ENCODE measurements around the gene PTPN14. TPM values are rescaled to one million over a fixed set of nuclear protein-coding genes. Genes with fewer than 3 reads are reported as not detected.
A peak's percentile ranks its signal among the peaks of the same experiment; 100 is the strongest.

PTPN14 gene
- total RNA-seq, 1 experiment from 2014 or later, result 88.4 TPM

DNA sequence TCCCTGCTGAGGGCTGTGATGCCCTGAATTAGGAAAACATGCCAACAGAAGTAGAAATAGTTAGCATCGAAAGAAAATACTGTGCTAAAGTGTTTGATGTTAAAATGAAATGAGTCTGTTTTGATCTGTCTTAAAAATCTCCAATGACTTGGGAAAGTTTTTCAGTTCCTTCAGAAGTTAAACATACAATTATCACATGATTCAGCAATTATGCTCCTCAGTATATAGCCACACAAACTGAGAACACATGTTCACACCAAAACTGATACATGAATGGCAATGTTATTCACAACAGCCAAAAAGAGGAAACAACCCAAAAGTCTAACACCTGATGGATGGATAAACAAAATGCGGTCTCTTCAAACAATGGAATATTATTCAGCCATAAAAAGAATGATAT lies 130.6 kb downstream of the PTPN14 start:
- no peak overlapping the region for H3K4me3 Mint-ChIP-seq
- no peaks in the 10 kb centered on the region for H3K27me3 Mint-ChIP-seq (ENCODE audit: low read depth)
- no peaks in the 10 kb centered on the region for H3K9me3 Mint-ChIP-seq
- ChIA-PET POLR2A (no interaction called here), CTCF (no interaction called here)
- ATAC-seq, result no peak
- H3K27ac Mint-ChIP-seq, result peak overlapping the region; percentile 10; the same call in 1 of the 2 replicates
- 0 out of 2 replicates have a peak, but pooled peaks cover 3% of the 10 kb centered on the region for H3K36me3 Mint-ChIP-seq
- H3K4me1 Mint-ChIP-seq, result peaks cover 59% of the 10 kb centered on the region
- TF ChIP-seq NR2C2 (CRISPR knock-in tag; IDR thresholded peaks at IDR 0.05) (no peak), ZNF121 (CRISPR knock-in tag; IDR thresholded peaks at IDR 0.05) (no peak), MXD4 (CRISPR knock-in tag; IDR thresholded peaks at IDR 0.05; ENCODE audit: borderline replicate concordance) (no peak), KAT7 (CRISPR knock-in tag; IDR thresholded peaks at IDR 0.05; ENCODE audit: borderline replicate concordance) (no peak)
- TF ChIP-seq, protein P1, sequence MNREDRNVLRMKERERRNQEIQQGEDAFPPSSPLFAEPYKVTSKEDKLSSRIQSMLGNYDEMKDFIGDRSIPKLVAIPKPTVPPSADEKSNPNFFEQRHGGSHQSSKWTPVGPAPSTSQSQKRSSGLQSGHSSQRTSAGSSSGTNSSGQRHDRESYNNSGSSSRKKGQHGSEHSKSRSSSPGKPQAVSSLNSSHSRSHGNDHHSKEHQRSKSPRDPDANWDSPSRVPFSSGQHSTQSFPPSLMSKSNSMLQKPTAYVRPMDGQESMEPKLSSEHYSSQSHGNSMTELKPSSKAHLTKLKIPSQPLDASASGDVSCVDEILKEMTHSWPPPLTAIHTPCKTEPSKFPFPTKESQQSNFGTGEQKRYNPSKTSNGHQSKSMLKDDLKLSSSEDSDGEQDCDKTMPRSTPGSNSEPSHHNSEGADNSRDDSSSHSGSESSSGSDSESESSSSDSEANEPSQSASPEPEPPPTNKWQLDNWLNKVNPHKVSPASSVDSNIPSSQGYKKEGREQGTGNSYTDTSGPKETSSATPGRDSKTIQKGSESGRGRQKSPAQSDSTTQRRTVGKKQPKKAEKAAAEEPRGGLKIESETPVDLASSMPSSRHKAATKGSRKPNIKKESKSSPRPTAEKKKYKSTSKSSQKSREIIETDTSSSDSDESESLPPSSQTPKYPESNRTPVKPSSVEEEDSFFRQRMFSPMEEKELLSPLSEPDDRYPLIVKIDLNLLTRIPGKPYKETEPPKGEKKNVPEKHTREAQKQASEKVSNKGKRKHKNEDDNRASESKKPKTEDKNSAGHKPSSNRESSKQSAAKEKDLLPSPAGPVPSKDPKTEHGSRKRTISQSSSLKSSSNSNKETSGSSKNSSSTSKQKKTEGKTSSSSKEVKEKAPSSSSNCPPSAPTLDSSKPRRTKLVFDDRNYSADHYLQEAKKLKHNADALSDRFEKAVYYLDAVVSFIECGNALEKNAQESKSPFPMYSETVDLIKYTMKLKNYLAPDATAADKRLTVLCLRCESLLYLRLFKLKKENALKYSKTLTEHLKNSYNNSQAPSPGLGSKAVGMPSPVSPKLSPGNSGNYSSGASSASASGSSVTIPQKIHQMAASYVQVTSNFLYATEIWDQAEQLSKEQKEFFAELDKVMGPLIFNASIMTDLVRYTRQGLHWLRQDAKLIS (CRISPR knock-in tag; IDR thresholded peaks at IDR 0.05; ENCODE audit: borderline replicate concordance), result no peak
- no peak for DNase-seq (ENCODE audit: low spot score)

DNA sequence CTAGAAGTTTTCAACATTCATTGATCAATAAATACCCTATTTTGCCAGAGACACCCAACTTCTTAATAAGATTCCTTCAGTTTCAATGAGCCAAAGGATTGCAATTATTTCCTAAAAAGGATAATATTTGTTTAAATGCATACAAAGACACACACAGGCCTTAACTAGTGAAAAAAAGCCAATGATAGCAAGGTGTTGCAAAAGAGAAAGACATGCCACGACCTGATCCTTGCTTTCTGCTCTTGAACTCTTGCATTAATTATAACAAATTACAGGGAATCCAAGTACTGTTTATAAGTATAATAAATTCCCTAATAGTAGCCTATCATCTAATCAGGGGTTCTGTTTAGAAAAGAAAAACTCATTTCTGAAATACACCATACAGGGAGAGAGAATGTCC lies 131.1 kb downstream of the PTPN14 start:
- no peak for DNase-seq (ENCODE audit: low spot score)
- ChIA-PET POLR2A (no interaction called here), CTCF (no interaction called here)
- ATAC-seq, result no peak
- Mint-ChIP-seq H3K36me3 (0 out of 2 replicates have a peak, but pooled peaks cover 3% of the 10 kb centered on the region), H3K4me3 (no peak overlapping the region), H3K9me3 (no peaks in the 10 kb centered on the region), H3K4me1 (peaks cover 59% of the 10 kb centered on the region), H3K27me3 (ENCODE audit: low read depth) (no peaks in the 10 kb centered on the region), H3K27ac (peak overlapping the region; percentile 50)
- no peak for TF ChIP-seq ZNF317 (CRISPR knock-in tag; IDR thresholded peaks at IDR 0.05; ENCODE audit: borderline replicate concordance, low read depth)

DNA sequence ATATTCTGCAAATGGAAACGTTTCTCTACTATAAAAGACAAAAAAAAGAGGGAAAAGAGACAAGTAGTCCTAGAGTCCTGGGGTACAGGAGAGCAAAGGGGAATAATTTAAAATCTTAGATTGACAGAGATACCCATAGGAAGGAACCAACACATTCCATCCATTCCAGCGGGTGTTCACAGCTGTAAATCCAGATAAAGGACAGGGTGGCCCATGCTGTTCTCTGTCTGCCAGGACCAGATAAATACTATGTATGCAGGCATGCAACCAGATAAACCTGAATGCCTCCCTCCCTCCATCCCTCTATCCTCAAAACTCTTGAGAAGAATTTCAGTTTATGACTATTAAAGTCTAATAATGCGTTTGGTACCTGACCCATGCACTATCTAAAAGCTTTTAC lies 131.8 kb downstream of the PTPN14 start:
- ChIA-PET CTCF (no interaction called here), POLR2A (no interaction called here)
- no peak for DNase-seq (ENCODE audit: low spot score)
- H3K27ac Mint-ChIP-seq, result peak overlapping the region; percentile 46
- H3K4me1 Mint-ChIP-seq, result peaks cover 60% of the 10 kb centered on the region
- no peaks in the 10 kb centered on the region for H3K9me3 Mint-ChIP-seq
- no peaks in the 10 kb centered on the region for H3K36me3 Mint-ChIP-seq
- peak; percentile 79 for ATAC-seq
- H3K4me3 Mint-ChIP-seq, result no peak overlapping the region
- H3K27me3 Mint-ChIP-seq (ENCODE audit: low read depth), result no peaks in the 10 kb centered on the region
- TF ChIP-seq ZNF281 (CRISPR knock-in tag; IDR thresholded peaks at IDR 0.05) (no peak), TP53 (CRISPR knock-in tag; IDR thresholded peaks at IDR 0.05) (no peak), ATF3 (CRISPR knock-in tag; conservative IDR thresholded peaks at IDR 0.05) (no peak), GABPB1 (CRISPR knock-in tag; IDR thresholded peaks at IDR 0.05) (no peak), PREB (CRISPR knock-in tag; IDR thresholded peaks at IDR 0.05; ENCODE audit: borderline replicate concordance) (no peak), SMAD4 (CRISPR knock-in tag; IDR thresholded peaks at IDR 0.05) (no peak)
- TF ChIP-seq, protein P2, sequence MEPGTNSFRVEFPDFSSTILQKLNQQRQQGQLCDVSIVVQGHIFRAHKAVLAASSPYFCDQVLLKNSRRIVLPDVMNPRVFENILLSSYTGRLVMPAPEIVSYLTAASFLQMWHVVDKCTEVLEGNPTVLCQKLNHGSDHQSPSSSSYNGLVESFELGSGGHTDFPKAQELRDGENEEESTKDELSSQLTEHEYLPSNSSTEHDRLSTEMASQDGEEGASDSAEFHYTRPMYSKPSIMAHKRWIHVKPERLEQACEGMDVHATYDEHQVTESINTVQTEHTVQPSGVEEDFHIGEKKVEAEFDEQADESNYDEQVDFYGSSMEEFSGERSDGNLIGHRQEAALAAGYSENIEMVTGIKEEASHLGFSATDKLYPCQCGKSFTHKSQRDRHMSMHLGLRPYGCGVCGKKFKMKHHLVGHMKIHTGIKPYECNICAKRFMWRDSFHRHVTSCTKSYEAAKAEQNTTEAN (CRISPR knock-in tag; IDR thresholded peaks at IDR 0.05), result no peak
- TF ChIP-seq, protein P3, sequence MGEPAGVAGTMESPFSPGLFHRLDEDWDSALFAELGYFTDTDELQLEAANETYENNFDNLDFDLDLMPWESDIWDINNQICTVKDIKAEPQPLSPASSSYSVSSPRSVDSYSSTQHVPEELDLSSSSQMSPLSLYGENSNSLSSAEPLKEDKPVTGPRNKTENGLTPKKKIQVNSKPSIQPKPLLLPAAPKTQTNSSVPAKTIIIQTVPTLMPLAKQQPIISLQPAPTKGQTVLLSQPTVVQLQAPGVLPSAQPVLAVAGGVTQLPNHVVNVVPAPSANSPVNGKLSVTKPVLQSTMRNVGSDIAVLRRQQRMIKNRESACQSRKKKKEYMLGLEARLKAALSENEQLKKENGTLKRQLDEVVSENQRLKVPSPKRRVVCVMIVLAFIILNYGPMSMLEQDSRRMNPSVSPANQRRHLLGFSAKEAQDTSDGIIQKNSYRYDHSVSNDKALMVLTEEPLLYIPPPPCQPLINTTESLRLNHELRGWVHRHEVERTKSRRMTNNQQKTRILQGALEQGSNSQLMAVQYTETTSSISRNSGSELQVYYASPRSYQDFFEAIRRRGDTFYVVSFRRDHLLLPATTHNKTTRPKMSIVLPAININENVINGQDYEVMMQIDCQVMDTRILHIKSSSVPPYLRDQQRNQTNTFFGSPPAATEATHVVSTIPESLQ (CRISPR knock-in tag; IDR thresholded peaks at IDR 0.05), result no peak
- TF ChIP-seq, protein P4, sequence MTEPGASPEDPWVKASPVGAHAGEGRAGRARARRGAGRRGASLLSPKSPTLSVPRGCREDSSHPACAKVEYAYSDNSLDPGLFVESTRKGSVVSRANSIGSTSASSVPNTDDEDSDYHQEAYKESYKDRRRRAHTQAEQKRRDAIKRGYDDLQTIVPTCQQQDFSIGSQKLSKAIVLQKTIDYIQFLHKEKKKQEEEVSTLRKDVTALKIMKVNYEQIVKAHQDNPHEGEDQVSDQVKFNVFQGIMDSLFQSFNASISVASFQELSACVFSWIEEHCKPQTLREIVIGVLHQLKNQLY (CRISPR knock-in tag; IDR thresholded peaks at IDR 0.05), result no peak
- TF ChIP-seq, protein P5, sequence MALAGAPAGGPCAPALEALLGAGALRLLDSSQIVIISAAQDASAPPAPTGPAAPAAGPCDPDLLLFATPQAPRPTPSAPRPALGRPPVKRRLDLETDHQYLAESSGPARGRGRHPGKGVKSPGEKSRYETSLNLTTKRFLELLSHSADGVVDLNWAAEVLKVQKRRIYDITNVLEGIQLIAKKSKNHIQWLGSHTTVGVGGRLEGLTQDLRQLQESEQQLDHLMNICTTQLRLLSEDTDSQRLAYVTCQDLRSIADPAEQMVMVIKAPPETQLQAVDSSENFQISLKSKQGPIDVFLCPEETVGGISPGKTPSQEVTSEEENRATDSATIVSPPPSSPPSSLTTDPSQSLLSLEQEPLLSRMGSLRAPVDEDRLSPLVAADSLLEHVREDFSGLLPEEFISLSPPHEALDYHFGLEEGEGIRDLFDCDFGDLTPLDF (CRISPR knock-in tag; IDR thresholded peaks at IDR 0.05), result no peak
- TF ChIP-seq, protein P6, sequence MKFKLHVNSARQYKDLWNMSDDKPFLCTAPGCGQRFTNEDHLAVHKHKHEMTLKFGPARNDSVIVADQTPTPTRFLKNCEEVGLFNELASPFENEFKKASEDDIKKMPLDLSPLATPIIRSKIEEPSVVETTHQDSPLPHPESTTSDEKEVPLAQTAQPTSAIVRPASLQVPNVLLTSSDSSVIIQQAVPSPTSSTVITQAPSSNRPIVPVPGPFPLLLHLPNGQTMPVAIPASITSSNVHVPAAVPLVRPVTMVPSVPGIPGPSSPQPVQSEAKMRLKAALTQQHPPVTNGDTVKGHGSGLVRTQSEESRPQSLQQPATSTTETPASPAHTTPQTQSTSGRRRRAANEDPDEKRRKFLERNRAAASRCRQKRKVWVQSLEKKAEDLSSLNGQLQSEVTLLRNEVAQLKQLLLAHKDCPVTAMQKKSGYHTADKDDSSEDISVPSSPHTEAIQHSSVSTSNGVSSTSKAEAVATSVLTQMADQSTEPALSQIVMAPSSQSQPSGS (CRISPR knock-in tag; IDR thresholded peaks at IDR 0.05; ENCODE audit: borderline replicate concordance, low read depth), result no peak
